Activated naive CD4-positive, alpha-beta T cell treated with anti-CD3 and anti-CD28 coated beads, Interleukin-2, amount 50 U/mL, for 72 hours (primary cell): ENCODE results near the gene PSPC1. TPM values are rescaled to one million over a fixed set of nuclear protein-coding genes. Genes with fewer than 3 reads are reported as not detected.
"Not testable (repeated sequence)": the region's sequence is repeated elsewhere in the genome, so short reads cannot be mapped to it uniquely, and the experiment has no call there.

Experiments
- ATAC-seq, 2 donors: fragments of 150-1000 bp; cut with Tn5 transposase; 2 replicates each; pipeline ENCODE4 v1.10.0; 2021; ENCODE audit warnings: mild to moderate bottlenecking in 2 of 2, moderate library complexity in 2 of 2
- DNase-seq, 2 donors: peaks; one replicate each; pipeline ENCODE4 v3.0.0; 2021 to 2022; ENCODE audit warnings: low spot score in 2 of 2
- H3K27ac Mint-ChIP-seq, 2 donors: one replicate each; pipeline ENCODE4 v1.8.0; 2022; ENCODE audit warnings: mild to moderate bottlenecking in 2 of 2, mixed read lengths in 2 of 2
- H3K36me3 Mint-ChIP-seq, 2 donors: one replicate each; pipeline ENCODE4 v1.8.0; 2022; ENCODE audit warnings: mixed read lengths in 2 of 2
- H3K9me3 Mint-ChIP-seq, 2 donors: one replicate each; pipeline ENCODE4 v1.8.0; 2022; ENCODE audit warnings: mixed read lengths in 2 of 2
- total RNA-seq, 2 donors: library from RNA; stranded (reverse); gene quantifications; one replicate each; pipeline ENCODE4 v1.2.3, GENCODE V29; 2022

The PSPC1 gene
- total RNA-seq, 2 donors from 2014 or later, result 66.3 to 71.1 TPM

- H3K9me3 Mint-ChIP-seq, H3K27ac Mint-ChIP-seq, ATAC-seq, H3K36me3 Mint-ChIP-seq, DNase-seq: not testable (repeated sequence)
Measured at GRCh38 chr13:19700963-19701362, 81.8 kb downstream of the PSPC1 start.

DNA sequence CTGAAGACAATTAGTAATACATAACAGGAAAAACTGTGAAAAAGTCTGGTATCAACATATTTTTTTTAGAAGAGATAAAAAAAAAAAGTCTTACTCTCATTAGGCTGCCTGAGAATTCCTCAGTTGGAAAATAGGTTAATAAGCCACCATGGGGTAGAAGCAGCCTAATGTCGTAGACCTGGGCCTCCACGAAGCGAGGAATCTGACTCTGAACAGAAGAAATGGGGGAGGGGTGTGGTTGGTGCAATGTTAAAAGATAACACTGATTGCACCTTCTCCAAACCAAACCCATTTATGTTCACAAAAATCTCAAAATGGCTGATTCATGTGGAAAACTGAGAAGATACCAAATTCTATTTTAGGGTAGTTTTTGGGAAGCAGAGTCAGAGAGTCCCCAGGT, 86.9 kb downstream of the PSPC1 start:
- peaks cover 1 to 15% of the 10 kb centered on the region in 2 donors for H3K36me3 Mint-ChIP-seq
- H3K9me3 Mint-ChIP-seq, result peaks cover 0 to 4% of the 10 kb centered on the region in 2 donors
- H3K27ac Mint-ChIP-seq, result no peak overlapping the region
- DNase-seq, result no peak
- no peak for ATAC-seq

DNA sequence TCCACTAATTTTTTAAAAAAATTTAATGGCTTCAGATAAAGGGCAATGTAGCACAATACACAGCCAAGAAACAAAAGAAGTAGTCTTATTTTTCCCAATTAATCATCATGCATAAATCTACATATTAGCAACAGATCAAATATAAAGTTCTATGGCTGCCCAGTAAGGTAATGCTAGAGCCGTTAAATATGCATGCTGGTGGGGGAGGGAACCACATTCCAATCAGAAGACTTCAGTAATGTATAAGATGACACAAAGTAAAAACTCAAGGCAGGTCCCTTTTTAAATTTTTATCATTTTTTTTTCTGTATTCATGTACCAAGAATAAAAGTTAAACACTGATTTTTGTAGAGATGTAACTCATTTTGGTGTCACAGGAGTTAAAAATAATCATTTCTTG, 87.3 kb downstream of the PSPC1 start:
- Mint-ChIP-seq H3K9me3 (peaks cover 0 to 4% of the 10 kb centered on the region in 2 donors), H3K27ac (no peak overlapping the region), H3K36me3 (peaks cover 5 to 15% of the 10 kb centered on the region in 2 donors)
- ATAC-seq (no peak), DNase-seq (no peak)

DNA sequence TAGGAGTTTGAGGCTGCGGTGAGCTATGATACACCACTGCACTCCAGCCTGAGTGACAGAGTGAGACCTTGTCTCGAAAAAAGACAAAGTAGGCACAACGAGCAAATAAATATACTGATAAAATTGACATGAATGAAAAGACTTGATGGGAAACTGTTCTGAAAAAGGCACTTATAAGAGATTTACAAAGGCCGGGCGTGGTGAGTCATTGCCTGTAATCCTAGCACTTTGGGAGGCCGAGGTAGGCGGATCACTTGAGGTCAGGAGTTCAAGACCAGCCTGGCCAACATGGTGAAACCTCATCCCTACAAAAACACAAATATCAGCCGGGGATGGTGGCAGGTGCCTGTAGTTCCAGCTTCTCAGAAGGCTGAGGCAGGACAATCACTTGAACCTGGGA, 91.3 kb downstream of the PSPC1 start:
- H3K9me3 Mint-ChIP-seq, ATAC-seq, DNase-seq: not testable (repeated sequence)
- H3K27ac Mint-ChIP-seq, result peak overlapping the region in 1 of 2 donors; percentile 79
- peaks cover 5 to 15% of the 10 kb centered on the region in 2 donors for H3K36me3 Mint-ChIP-seq

GRCh38 chr13:19685437-19685836, 97.3 kb downstream of the PSPC1 start:
- no peaks in the 10 kb centered on the region for H3K36me3 Mint-ChIP-seq
- ATAC-seq, result no peak
- H3K27ac Mint-ChIP-seq, result no peak overlapping the region
- DNase-seq, result no peak
- H3K9me3 Mint-ChIP-seq, result no peaks in the 10 kb centered on the region

DNA sequence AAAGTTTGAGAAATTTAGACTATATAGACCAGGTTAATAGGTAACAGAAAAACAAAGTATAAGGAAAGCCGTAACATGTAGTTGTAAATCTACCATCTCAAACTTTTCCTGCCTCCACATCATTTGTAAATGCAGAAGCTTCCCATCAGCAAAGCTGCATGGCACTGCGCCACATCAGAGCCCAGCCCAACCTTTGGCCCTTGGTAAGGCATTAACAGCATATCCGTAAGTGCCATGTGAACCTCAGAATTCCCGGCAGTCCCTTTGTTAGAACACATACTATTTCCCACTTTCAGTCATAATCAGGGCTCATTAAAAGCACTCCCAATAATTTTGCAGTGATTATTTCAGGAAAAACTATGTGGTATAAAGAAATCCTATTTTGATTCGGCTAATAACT, 97.7 kb downstream of the PSPC1 start:
- Mint-ChIP-seq H3K9me3 (no peaks in the 10 kb centered on the region), H3K36me3 (no peaks in the 10 kb centered on the region), H3K27ac (no peak overlapping the region)
- DNase-seq (no peak), ATAC-seq (no peak)

DNA sequence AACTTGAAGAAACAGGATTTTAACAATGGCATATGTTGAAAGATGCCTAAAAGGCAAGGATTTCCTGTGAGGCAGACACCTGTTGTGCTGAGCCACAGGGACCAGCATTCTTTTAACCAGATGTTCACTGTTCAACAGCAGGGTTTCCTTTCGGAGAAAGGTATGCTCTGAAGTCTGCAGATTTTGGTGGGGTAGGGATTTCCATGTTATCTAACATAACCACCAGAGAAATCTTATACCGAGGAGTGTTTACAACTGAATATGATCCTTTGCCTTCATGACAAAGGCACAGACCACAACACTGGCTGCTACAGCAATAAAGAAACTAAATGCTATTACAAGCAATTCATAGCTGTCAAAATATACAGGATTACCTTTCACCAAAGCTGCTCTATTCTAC, 101.2 kb downstream of the PSPC1 start:
- Mint-ChIP-seq H3K36me3 (peaks cover 0 to 5% of the 10 kb centered on the region in 2 donors), H3K27ac (no peak overlapping the region), H3K9me3 (no peaks in the 10 kb centered on the region)
- ATAC-seq (peak; percentile 60 to 89), DNase-seq (no peak)

GRCh38 chr13:19680751-19681150, 102.0 kb downstream of the PSPC1 start:
- Mint-ChIP-seq H3K27ac (no peak overlapping the region), H3K36me3 (peaks cover 0 to 5% of the 10 kb centered on the region in 2 donors), H3K9me3 (no peaks in the 10 kb centered on the region)
- ATAC-seq, result no peak
- no peak for DNase-seq

GRCh38 chr13:19676168-19676567, 106.6 kb downstream of the PSPC1 start:
- H3K9me3 Mint-ChIP-seq, result no peaks in the 10 kb centered on the region
- no peak overlapping the region for H3K27ac Mint-ChIP-seq

DNA sequence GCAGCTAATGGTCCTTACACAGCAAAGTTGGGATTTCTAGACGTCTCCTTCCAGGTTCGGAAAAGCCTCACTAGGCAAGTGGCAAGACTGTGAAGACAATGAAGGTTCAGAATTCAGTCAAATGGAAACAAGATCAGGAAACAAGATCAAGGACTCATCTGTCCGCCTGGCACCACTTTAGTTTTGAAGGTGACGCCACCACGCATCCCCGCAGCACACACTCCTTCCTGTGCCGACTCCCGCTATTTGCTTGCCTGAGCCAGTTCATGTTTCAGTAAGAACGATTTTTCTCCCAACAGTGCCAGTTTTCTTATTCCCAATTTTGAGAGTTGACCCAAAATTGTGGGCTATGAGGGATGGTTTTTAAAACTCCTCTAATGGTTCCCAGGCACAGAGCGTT, 107.8 kb downstream of the PSPC1 start:
- peaks cover 0 to 19% of the 10 kb centered on the region in 2 donors for H3K36me3 Mint-ChIP-seq
- peak overlapping the region in 1 of 2 donors; percentile 13 for H3K27ac Mint-ChIP-seq
- ATAC-seq (no peak), DNase-seq (no peak)
- no peaks in the 10 kb centered on the region for H3K9me3 Mint-ChIP-seq

More at GRCh38 chr13:19676168-19676567, 106.6 kb downstream of the PSPC1 start:
- H3K36me3 Mint-ChIP-seq, result peaks cover 0 to 19% of the 10 kb centered on the region in 2 donors
- DNase-seq (no peak), ATAC-seq (no peak)

- no peak for DNase-seq
- no peak for ATAC-seq
- no peaks in the 10 kb centered on the region for H3K9me3 Mint-ChIP-seq
- H3K27ac Mint-ChIP-seq, result peak overlapping the region; percentile 1 to 44
- peaks cover 0 to 22% of the 10 kb centered on the region in 2 donors for H3K36me3 Mint-ChIP-seq
Measured at GRCh38 chr13:19673473-19674430, 109.0 kb downstream of the PSPC1 start.

DNA sequence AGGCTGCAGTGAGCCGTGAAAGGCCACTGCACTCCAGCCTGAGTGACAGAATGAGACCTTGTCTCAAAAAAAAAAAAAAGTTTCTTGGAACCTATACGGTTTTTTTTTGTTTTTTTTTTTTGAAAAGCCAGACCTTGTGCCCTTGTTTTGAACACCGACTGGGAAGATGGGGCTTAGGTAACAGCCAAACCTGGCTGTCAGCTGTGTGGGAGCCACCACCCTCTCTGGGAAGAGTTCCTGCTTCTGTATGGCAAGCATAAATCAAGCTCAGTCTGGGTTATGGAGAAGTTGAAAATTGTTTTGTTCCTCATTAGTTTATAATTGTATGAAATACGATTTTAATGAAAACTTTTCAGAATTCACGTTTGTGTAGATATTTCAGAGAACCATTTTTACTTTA, 109.8 kb downstream of the PSPC1 start:
- Mint-ChIP-seq H3K27ac (peak overlapping the region in 1 of 2 donors; percentile 5), H3K36me3 (peaks cover 0 to 24% of the 10 kb centered on the region in 2 donors), H3K9me3 (no peaks in the 10 kb centered on the region)
- ATAC-seq, result no peak
- no peak for DNase-seq

DNA sequence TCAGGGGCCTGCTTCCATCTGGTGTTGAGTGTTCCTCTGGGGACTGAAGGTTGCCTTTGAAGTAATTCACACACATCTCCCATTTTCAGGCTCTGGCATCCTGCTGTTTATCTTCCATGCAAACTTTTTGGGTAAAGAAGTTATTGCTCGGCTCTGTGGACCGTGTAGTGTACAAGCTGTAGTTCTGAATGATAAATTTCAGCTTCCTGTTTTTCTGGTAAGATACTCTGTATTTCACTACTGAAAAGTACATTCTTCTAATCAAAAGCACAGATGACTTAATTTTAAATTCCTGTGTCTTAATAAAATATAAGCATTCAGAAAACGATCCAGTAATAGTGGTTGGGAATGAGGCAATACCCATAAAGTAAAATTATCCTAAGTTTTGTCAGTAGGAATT, 112.6 kb downstream of the PSPC1 start:
- DNase-seq (no peak), ATAC-seq (no peak)
- peaks cover 6 to 15% of the 10 kb centered on the region in 2 donors for H3K36me3 Mint-ChIP-seq
- peak overlapping the region in 1 of 2 donors; percentile 84 for H3K27ac Mint-ChIP-seq
- no peaks in the 10 kb centered on the region for H3K9me3 Mint-ChIP-seq

GRCh38 chr13:19668778-19669177, 114.0 kb downstream of the PSPC1 start:
- no peaks in the 10 kb centered on the region for H3K9me3 Mint-ChIP-seq
- DNase-seq (no peak), ATAC-seq (no peak)
- no peak overlapping the region for H3K27ac Mint-ChIP-seq
- H3K36me3 Mint-ChIP-seq, result peaks cover 6 to 13% of the 10 kb centered on the region in 2 donors

- Mint-ChIP-seq H3K9me3 (no peaks in the 10 kb centered on the region), H3K27ac (peak overlapping the region; percentile 27 to 55), H3K36me3 (peaks cover 10 to 20% of the 10 kb centered on the region in 2 donors)
- ATAC-seq, result peak in 1 of 2 donors; percentile 16
- no peak for DNase-seq
Measured at GRCh38 chr13:19665427-19665859, 117.3 kb downstream of the PSPC1 start.

- Mint-ChIP-seq H3K9me3 (no peaks in the 10 kb centered on the region), H3K36me3 (peaks cover 10 to 20% of the 10 kb centered on the region in 2 donors), H3K27ac (peak overlapping the region; percentile 27 to 89)
- no peak for ATAC-seq
- DNase-seq, result no peak
Measured at GRCh38 chr13:19664481-19665230, 118.1 kb downstream of the PSPC1 start.

DNA sequence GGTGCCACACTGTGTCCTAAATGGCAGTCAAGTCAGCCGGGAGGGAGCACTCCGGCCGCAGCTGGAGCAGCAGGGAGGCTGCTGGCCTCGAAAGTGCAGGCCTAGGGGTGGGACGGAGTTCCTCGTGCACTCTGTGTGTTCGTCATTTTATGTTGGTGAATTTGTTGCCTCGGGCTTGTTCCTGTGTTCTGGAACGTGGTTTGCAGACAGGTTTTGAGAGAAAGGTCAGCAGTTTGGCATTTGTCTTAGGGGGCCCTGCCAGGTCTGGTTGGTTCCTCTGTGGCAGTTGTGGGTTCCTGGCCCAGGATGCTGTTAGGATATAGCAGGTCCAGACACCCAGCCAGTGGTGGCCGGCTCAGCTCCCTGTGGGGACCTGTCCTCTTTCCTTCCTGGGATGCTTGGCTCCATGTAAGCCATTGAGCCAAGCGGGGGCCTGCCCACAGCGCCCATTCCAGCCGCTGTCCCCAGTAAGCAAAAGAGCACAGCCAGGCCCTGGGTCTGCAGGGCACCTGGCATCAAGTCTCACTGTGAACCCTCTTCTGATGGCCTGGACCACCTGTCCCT, 119.2 kb downstream of the PSPC1 start:
- Mint-ChIP-seq H3K27ac (peak overlapping the region in 1 of 2 donors; percentile 27), H3K36me3 (peaks cover 15 to 23% of the 10 kb centered on the region in 2 donors)
- ATAC-seq, result no peak

More for the DNA sequence above, 119.2 kb downstream of the PSPC1 start:
- H3K9me3 Mint-ChIP-seq, result no peaks in the 10 kb centered on the region
- no peak for DNase-seq
